ENCODE data around the gene LRRC17.

The LRRC17 gene

GRCh38 chr7:102988088-102988487 lies 75.3 kb downstream of the LRRC17 start:
- no peak for DNase-seq (ENCODE audit: low spot score)

- DNase-seq (ENCODE audit: low spot score), result no peak
Observed at GRCh38 chr7:102988631-102989560, 76.1 kb downstream of the LRRC17 start.

GRCh38 chr7:102990642-102991041 lies 77.8 kb downstream of the LRRC17 start:
- DNase-seq (ENCODE audit: low spot score), result no peak

- no peak for DNase-seq (ENCODE audit: low spot score)
Observed at GRCh38 chr7:102991077-102991539, 78.3 kb downstream of the LRRC17 start.

- peak; percentile 15 for DNase-seq (ENCODE audit: low spot score)
Observed at GRCh38 chr7:102991540-102992214, 78.9 kb downstream of the LRRC17 start.

GRCh38 chr7:102992509-102992937 lies 79.7 kb downstream of the LRRC17 start:
- no peak for DNase-seq (ENCODE audit: low spot score)

- DNase-seq (ENCODE audit: low spot score), result peak; percentile 57
Observed at GRCh38 chr7:102992938-102993717, 80.3 kb downstream of the LRRC17 start.

- DNase-seq (ENCODE audit: low spot score), result no peak
Observed at GRCh38 chr7:102993718-102994029, 80.9 kb downstream of the LRRC17 start.

GRCh38 chr7:102994567-102994966 lies 81.8 kb downstream of the LRRC17 start:
- no peak for DNase-seq (ENCODE audit: low spot score)
